Stimulated activated memory B cell treated with anti-CD40 and anti-IgM and Interleukin-4, amounts not matched to agents 10 μg/mL and 1 μg/mL and 100 μg/mL, for 72 hours (primary cell): ENCODE results near the gene PDIA6.
A peak's percentile ranks its signal among the peaks of the same experiment; 100 is the strongest.

Experiments used
- ATAC-seq: fragments of 150-1000 bp; cut with Tn5 transposase; 2 replicates; pipeline ENCODE4 v1.10.0; 2021
- H3K27ac Mint-ChIP-seq: one replicate; pipeline ENCODE4 v1.8.0; 2022; ENCODE audit warnings: mild to moderate bottlenecking, mixed read lengths
- H3K27me3 Mint-ChIP-seq: one replicate; pipeline ENCODE4 v1.8.0; 2022; ENCODE audit warnings: mixed read lengths
- H3K36me3 Mint-ChIP-seq: one replicate; pipeline ENCODE4 v1.8.0; 2022; ENCODE audit warnings: mixed read lengths
- H3K4me1 Mint-ChIP-seq: one replicate; pipeline ENCODE4 v1.8.0; 2022; ENCODE audit warnings: mixed read lengths
- H3K4me3 Mint-ChIP-seq: one replicate; pipeline ENCODE4 v1.8.0; 2022; ENCODE audit warnings: mild to moderate bottlenecking, moderate library complexity, mixed read lengths
- H3K9me3 Mint-ChIP-seq: one replicate; pipeline ENCODE4 v1.8.0; 2022; ENCODE audit warnings: mixed read lengths

Gene PDIA6

DNA sequence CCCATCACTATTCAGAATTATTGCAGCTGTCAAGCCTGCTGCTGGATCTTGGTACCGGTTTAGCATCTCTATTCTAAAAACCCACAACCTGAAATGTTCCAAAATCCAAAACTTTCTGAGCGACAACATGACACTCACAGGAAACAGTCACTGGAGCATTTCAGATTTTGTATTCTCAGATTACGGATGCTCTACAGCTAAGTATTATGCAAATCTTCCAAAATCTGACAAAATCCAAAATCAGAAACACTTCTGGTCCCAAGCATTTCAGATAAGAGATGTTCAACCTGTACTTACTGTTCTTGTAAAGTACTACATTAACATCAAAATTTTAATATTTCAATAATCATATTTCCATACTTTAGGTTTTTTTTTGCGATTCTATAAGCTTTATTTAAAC lies 12.4 kb downstream of the PDIA6 start:
- Mint-ChIP-seq H3K27me3 (no peaks in the 10 kb centered on the region), H3K27ac (no peak overlapping the region), H3K36me3 (peaks cover 42% of the 10 kb centered on the region), H3K4me1 (peaks cover 21% of the 10 kb centered on the region), H3K4me3 (no peak overlapping the region), H3K9me3 (no peaks in the 10 kb centered on the region)
- no peak for ATAC-seq

DNA sequence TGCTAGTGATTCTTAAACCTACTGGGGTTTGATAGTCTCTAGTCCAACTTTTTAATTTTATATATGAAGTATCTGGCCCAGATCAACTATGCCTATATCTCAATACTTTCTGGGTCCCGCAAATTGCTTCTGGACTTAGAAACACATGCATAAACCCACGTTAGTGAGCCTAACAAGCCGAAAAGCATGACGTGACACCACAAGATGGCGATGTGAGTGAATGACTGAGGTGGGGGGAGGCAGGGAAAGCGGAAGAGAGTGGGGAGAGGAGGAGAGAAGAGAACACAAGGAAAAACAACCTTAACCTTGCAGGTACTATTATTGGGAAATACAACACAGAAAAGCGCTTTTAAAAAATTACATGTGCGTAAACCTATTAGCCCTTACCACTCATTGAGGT lies 13.8 kb downstream of the PDIA6 start:
- Mint-ChIP-seq H3K27ac (no peak overlapping the region), H3K36me3 (peaks cover 47% of the 10 kb centered on the region), H3K9me3 (no peaks in the 10 kb centered on the region), H3K4me1 (peaks cover 21% of the 10 kb centered on the region), H3K4me3 (no peak overlapping the region), H3K27me3 (no peaks in the 10 kb centered on the region)
- ATAC-seq = no peak

DNA sequence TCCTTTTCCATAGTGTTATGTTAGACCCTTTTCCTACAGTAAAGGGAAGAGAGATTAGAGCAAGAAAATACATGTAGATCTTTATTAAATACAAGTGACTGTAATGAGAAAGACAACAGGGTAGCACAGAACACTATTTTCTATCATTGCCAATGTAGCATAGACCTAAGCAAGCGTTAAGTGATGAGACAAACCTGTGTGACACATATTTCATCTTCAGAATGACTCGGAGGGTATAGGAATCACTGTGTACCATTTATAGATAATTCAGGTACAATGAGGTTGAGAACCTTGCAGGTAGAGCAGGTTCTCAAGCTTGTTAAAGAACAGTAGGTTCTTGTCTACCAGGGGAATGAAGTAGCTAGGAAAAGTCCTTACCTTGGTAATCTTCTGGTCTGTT lies 15.9 kb downstream of the PDIA6 start:
- no peak for ATAC-seq

DNA sequence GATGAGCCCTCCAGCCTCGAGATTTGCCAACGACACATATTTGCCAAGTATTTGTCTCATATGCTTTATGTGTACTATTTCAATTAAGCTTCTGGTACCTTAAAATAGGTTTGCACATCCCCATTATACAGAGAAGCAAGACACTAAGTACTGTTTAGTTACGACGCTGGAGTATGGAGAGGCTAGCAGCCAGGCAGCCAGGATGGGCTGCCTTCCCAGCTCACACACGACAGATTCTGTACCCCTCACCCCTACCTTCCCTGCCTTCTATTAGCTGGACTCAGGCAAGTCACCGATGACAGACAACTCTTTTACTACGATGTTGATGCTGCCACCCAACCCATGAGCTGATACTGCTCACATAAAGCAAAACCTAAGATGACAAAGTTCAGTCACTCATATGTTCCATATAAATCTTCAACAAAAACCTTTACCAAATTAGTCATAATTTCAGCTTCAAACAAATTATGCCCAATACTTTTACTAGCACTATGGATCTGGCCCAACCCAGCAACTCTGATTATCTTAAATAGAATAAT lies 17.0 kb downstream of the PDIA6 start:
- no peak for ATAC-seq
- Mint-ChIP-seq H3K9me3 (no peaks in the 10 kb centered on the region), H3K36me3 (peaks cover 61% of the 10 kb centered on the region), H3K4me1 (peaks cover 22% of the 10 kb centered on the region), H3K27me3 (no peaks in the 10 kb centered on the region), H3K27ac (no peak overlapping the region), H3K4me3 (no peak overlapping the region)

More for the DNA sequence above, 15.9 kb downstream of the PDIA6 start:
- Mint-ChIP-seq H3K9me3 (no peaks in the 10 kb centered on the region), H3K27me3 (no peaks in the 10 kb centered on the region), H3K4me1 (peaks cover 11% of the 10 kb centered on the region), H3K27ac (no peak overlapping the region), H3K36me3 (peaks cover 50% of the 10 kb centered on the region), H3K4me3 (no peak overlapping the region)

DNA sequence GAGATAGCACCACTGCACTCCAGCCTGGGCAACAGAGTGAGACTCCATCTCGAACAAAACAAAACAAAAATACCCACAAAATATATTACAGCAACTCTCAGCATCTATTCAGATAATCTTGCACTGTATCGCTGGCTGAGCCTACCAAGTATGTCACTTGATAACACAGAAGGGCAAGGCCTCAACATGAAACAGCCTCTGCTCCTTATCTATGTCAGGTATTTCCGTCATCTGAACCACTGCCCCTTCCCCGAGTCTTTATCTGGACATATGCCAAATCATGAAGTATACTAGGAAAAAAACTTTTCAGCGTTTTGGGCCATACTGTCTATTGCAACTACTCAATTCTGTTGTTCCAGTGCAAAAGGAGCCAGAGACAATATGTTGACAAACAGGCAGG lies 17.7 kb downstream of the PDIA6 start:
- Mint-ChIP-seq H3K27ac (no peak overlapping the region), H3K4me3 (no peak overlapping the region), H3K9me3 (no peaks in the 10 kb centered on the region)

DNA sequence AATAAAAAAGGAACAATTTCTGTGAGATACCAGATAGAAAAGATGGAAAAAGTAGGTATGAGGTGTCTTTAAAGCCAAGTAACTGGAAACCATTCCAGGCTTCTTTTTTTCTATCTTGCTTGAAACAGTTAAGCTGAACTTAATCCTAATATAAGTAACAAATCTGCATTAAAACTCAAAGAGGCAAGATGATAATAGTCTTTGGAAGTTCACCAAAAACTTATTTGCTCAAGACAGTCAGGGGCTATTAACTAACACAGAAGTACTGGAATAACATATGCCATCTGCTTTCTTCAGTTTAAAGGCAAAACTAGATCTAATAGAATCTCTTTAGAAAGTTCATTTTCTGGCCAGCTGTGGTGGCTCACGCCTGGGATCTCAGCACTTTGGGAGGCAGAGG lies 18.8 kb downstream of the PDIA6 start:
- Mint-ChIP-seq H3K27ac (no peak overlapping the region), H3K27me3 (no peaks in the 10 kb centered on the region), H3K36me3 (peaks cover 62% of the 10 kb centered on the region), H3K4me1 (peaks cover 18% of the 10 kb centered on the region), H3K4me3 (no peak overlapping the region), H3K9me3 (no peaks in the 10 kb centered on the region)
- no peak for ATAC-seq

More for the DNA sequence above, 17.7 kb downstream of the PDIA6 start:
- Mint-ChIP-seq H3K36me3 (peaks cover 67% of the 10 kb centered on the region), H3K27me3 (no peaks in the 10 kb centered on the region), H3K4me1 (peaks cover 25% of the 10 kb centered on the region)
- no peak for ATAC-seq

DNA sequence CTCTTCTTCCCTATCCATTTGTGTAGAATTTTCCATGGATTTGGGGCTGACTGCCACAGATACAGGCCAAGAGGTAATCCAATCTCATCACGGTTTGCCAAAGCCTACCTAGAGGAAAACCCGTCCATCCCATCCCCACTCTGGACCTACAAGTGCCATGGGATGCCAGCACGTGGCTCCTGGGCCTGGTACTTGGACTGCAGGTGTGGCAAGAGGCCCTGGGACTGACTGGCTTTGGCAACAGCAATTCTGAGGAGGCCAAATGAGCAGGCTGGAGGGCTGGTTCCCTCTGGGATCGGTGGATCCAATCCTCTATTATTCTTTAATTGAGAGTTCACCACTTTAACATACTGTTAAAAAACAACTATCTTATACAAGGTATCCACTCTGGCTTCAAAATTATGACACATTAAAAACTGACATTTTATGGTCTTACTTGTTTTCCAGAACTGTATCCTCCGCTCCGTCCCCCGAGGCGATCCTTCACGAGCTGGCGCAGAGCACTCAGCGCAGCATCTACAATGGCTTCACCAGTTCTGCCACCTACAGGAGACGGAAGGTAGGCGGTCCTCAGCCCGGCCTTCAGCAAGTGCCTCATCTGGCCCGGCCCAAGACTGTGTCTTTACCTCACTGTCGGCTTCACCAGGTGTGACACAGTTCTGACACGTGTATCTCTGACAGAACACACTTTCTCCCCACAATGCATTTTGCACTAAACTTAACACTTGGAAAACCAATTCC lies 19.8 kb downstream of the PDIA6 start:
- no peaks in the 10 kb centered on the region for H3K27me3 Mint-ChIP-seq
- H3K36me3 Mint-ChIP-seq = peaks cover 66% of the 10 kb centered on the region
- no peak for ATAC-seq
- H3K4me1 Mint-ChIP-seq = peaks cover 15% of the 10 kb centered on the region
- H3K9me3 Mint-ChIP-seq = no peaks in the 10 kb centered on the region
- no peak overlapping the region for H3K4me3 Mint-ChIP-seq
- no peak overlapping the region for H3K27ac Mint-ChIP-seq

DNA sequence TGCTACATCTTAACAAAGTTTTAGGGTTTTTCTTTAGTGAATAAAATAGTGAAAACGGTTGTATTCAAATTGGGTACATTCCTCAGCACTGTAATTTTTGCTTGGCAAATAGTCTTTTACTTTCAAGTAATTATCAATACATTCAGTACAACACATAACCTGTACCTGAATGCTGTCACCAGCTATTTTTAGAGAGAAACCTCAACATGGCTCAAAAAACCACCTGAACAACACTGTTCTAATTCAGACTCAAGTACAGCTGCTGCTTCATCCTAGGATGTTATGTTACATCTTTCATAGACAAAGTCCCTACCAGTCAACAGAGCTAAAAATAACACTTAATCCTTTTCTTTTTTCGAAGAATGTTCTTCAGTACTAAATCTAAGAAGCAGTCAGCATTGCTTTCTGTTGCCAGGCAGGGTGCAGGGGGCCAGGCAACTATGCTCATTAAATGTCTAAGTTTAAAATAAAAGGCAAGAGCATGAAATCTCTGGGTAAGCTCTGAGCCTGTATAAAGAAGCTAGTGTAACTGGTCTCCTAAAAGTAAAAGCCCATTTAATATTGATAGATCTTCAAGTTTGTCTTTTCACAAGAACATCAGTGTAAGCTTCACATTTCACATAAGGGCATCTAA lies 20.5 kb downstream of the PDIA6 start:
- H3K27ac Mint-ChIP-seq = peak overlapping the region; percentile 77

DNA sequence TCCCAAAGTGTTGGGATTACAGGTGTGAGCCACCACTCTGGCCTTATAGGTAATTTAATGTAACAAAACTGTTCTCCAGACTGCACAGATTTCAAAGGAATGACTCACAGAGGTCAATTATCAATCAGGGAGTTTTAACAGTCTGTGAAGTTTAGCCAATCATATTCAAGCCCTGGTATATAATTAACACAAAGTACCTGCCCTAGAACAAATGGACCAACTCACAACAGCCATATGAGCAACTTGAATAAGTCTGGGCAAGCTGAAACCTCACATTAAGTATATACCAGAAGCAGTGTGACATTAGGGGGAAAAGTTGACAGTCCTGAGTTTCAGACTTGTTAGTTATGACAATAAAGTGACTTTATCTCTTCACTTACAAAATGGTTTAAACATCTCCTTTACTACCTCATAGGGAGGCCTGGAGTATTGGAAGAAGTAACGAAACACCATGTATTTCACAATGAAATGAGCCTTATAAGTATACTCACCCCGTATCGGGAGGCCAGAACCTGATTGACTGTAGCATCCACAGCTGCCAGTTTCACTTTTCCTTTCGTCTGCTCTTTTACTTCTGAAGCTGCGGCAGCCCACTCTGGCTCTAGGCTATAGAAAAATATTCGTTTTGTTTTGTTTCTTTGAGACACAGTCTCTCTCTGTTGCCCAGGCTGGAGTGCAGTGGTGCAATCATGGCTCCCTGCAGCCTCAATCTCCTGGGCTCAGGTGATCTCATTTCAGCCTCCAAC lies 22.2 kb downstream of the PDIA6 start:
- H3K36me3 Mint-ChIP-seq = peaks cover 68% of the 10 kb centered on the region

More for the DNA sequence above, 20.5 kb downstream of the PDIA6 start:
- peaks cover 71% of the 10 kb centered on the region for H3K36me3 Mint-ChIP-seq
- H3K4me1 Mint-ChIP-seq = peaks cover 15% of the 10 kb centered on the region
- no peaks in the 10 kb centered on the region for H3K9me3 Mint-ChIP-seq
- no peaks in the 10 kb centered on the region for H3K27me3 Mint-ChIP-seq
- no peak for ATAC-seq
- no peak overlapping the region for H3K4me3 Mint-ChIP-seq

DNA sequence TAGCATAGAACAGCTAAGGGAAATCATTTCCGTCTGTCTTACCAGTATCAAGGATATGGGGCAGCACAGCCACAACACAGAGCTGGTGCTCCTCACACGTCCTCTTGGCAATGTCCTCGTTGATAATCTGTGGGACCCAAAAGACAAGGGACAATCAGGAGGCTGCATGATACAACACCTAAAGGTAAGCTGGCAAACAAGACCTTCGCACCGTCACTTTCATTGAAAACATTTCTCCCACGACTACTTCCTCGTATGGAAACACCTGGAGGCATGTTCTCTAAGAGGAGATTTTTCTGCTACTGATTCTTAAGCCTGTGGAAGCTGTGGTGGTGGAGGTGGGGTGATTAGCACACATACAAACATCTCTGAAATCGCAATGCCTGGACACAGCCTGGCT lies 23.7 kb downstream of the PDIA6 start:
- ATAC-seq = no peak
- Mint-ChIP-seq H3K27ac (no peak overlapping the region), H3K4me1 (peaks cover 15% of the 10 kb centered on the region), H3K36me3 (peaks cover 75% of the 10 kb centered on the region), H3K27me3 (no peaks in the 10 kb centered on the region), H3K9me3 (no peaks in the 10 kb centered on the region), H3K4me3 (no peak overlapping the region)

More for the DNA sequence above, 22.2 kb downstream of the PDIA6 start:
- ATAC-seq = peak; percentile 58
- peak overlapping the region; percentile 77 for H3K27ac Mint-ChIP-seq
- H3K4me1 Mint-ChIP-seq = peaks cover 15% of the 10 kb centered on the region
- no peaks in the 10 kb centered on the region for H3K9me3 Mint-ChIP-seq
- H3K4me3 Mint-ChIP-seq = peak overlapping the region; percentile 34
- H3K27me3 Mint-ChIP-seq = no peaks in the 10 kb centered on the region

DNA sequence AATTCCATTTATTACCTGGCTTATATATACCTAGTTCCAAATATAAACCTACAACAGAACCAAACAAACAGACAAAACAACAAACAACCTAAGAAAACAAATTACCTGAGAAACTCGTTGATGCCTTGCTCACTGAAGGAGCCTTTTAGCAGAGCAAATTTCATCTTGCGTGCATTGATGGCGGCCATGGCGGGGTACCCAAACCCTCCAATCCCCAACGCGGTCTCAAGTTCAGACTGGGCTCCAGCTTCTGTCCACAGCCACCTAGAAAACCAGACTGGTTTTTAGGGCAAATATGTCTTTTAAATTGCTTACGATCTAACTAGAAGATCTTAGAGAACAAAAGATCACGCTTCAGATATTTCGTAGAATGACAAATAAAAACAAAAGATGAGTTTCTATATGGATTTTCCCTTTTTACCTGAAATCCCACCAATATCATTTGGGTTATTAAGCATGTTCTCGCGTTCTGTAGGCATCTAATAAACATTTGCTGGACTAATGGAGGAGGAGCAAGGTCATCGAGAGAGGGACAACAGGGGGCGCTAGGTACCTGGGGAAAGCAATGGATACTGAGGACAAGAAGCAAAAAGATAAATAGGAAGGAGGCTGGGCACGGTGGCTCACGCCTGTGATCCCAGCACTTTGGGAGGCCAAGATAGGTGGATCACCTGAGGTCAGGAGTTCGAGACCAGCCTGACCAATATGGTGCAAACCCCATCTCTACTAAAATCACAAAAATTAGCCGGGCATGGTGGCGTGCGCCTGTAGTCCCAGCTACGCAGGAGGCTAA lies 25.2 kb downstream of the PDIA6 start:
- H3K4me1 Mint-ChIP-seq = peaks cover 15% of the 10 kb centered on the region
- no peak for ATAC-seq
- no peaks in the 10 kb centered on the region for H3K27me3 Mint-ChIP-seq
- peaks cover 80% of the 10 kb centered on the region for H3K36me3 Mint-ChIP-seq
- no peak overlapping the region for H3K27ac Mint-ChIP-seq
- no peak overlapping the region for H3K4me3 Mint-ChIP-seq
- H3K9me3 Mint-ChIP-seq = no peaks in the 10 kb centered on the region

DNA sequence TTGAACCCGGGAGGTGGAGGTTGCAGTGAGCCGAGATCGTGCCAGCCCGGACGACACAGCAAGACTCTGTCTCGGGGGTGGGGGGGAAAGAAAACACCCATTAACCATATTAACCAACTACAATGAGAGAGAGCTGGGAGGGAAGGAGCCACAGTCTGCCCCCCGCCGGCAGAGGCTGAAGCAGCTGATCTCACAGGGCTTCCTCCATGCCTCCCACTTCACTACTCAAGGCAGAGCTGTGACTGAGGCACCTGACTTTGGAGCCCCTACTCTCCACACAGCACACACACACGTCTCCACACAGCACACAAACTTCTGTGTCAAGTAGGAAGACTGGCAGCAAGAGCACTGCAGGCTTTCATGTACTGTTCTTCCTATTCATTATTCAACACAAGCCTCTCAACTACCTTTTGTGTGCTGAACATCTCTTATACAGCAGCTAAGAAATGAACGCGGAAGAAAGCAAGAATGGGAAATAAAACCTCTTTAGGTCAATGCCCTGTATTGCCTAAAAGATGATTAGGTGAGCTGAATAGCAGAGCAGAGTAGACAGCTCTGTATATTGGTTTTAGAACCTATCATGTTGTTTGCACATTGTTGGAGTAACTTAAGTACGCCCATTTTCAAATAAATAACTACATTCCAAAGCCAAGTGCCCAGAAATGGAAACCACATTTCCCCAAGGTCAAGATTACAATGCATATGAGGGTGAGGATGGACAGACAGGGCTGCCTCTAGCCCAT lies 26.2 kb downstream of the PDIA6 start:
- H3K27ac Mint-ChIP-seq = no peak overlapping the region
- H3K27me3 Mint-ChIP-seq = no peaks in the 10 kb centered on the region
- no peaks in the 10 kb centered on the region for H3K9me3 Mint-ChIP-seq
- peaks cover 11% of the 10 kb centered on the region for H3K4me1 Mint-ChIP-seq
- peaks cover 83% of the 10 kb centered on the region for H3K36me3 Mint-ChIP-seq
- no peak overlapping the region for H3K4me3 Mint-ChIP-seq
- ATAC-seq = no peak

DNA sequence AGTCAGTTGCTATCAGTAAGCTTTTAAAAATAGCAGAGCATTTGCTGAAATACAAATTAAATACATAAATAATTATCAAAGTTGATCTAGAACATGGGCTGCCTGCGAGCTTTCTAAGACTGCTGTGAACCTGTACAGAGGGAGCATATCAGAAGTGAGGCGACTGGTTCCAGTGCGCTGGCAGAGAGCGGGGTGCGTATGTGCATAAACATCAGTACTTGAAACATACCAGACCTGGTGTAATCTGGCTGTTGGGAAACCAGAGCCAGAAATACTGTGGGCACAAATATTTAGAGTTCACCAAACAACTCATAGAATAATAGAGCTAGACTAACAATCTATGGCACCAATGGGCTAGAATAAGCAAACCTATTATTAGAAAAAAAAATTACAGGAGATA lies 27.3 kb downstream of the PDIA6 start:
- H3K27ac Mint-ChIP-seq = no peak overlapping the region
- peaks cover 83% of the 10 kb centered on the region for H3K36me3 Mint-ChIP-seq
- ATAC-seq = no peak

DNA sequence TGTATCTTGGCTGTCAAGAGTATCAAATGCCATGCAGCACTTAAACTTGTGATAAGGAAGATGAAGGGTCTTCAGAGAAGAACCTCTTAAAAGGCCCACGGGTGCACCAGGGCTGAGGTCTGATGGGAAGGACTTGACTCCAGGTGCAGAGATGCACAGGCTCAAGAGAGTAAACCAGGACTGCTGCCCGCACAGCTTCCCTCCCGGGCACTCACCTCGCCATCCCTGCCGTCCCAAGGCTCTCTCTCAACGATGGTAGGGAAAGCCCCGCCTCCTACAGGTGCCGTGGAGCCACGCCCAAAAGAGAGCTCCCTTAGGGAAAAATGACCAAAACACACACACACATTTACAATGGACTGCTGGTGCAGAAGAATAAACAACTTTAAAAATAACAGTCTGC lies 27.9 kb downstream of the PDIA6 start:
- Mint-ChIP-seq H3K36me3 (peaks cover 86% of the 10 kb centered on the region), H3K4me3 (no peak overlapping the region), H3K9me3 (no peaks in the 10 kb centered on the region), H3K4me1 (no peaks in the 10 kb centered on the region), H3K27me3 (no peaks in the 10 kb centered on the region), H3K27ac (no peak overlapping the region)
- no peak for ATAC-seq

More for the DNA sequence above, 27.3 kb downstream of the PDIA6 start:
- no peak overlapping the region for H3K4me3 Mint-ChIP-seq
- no peaks in the 10 kb centered on the region for H3K9me3 Mint-ChIP-seq
- H3K27me3 Mint-ChIP-seq = no peaks in the 10 kb centered on the region
- no peaks in the 10 kb centered on the region for H3K4me1 Mint-ChIP-seq
